H1 (cell line): ENCODE data around the gene CAPN9. TPM values are rescaled to one million over a fixed set of nuclear protein-coding genes. Genes with fewer than 3 reads are reported as not detected.

ENCODE experiments used
- CTCF ChIA-PET: fragments of 300-600 bp; sonication (Branson Sonifier 250); formaldehyde crosslinking; loops from one replicate; lab custom pipeline; 2021; ENCODE audit not compliant: partially characterized antibody; lab: Charles Lee
- POLR2A ChIA-PET: fragments of 300-600 bp; sonication (Branson Sonifier 250); formaldehyde crosslinking; loops from one replicate; lab custom pipeline; 2021; ENCODE audit warnings: inconsistent platforms; ENCODE audit not compliant: partially characterized antibody; lab: Charles Lee
- DNase-seq, 2 experiments: peaks; one replicate each; pipeline versions ENCODE4 v3.0.0 to v3.0.0-alpha.2; 2010 to 2022; ENCODE audit warnings: low spot score in 2 of 2, low read depth in 1 of 2, mixed read lengths in 1 of 2
- FAIRE-seq: peaks from 2 replicates; lab custom pipeline; 2011; peaks lifted over from hg19 to GRCh38; lab: Jason Lieb, UNC
- H2AFZ ChIP-seq: 2 replicates; pipeline ENCODE4 v1.8.1; 2012; ENCODE audit warnings: low read length, inconsistent platforms
- H2AK5ac ChIP-seq: 2 replicates; pipeline ENCODE4 v1.6.1; 2013; ENCODE audit warnings: low read depth, low read length
- H2BK120ac ChIP-seq: replicated peaks from 2 replicates; pipeline ENCODE3; 2013; ENCODE audit warnings: low read depth, low read length, inconsistent platforms
- H2BK12ac ChIP-seq: 2 replicates; pipeline ENCODE4 v1.6.1; 2013; ENCODE audit warnings: low read depth, low read length
- H2BK15ac ChIP-seq: 2 replicates; pipeline ENCODE4 v1.6.1; 2013; ENCODE audit warnings: low read length
- H2BK20ac ChIP-seq: 2 replicates; pipeline ENCODE4 v1.6.1; 2013; ENCODE audit warnings: low read length
- H2BK5ac ChIP-seq: 2 replicates; pipeline ENCODE4 v1.6.1; 2013; ENCODE audit warnings: low read depth, low read length
- H3K14ac ChIP-seq: 2 replicates; pipeline ENCODE4 v1.6.1; 2013; ENCODE audit warnings: inconsistent platforms; ENCODE audit not compliant: insufficient read length
- H3K18ac ChIP-seq: 2 replicates; pipeline ENCODE4 v1.6.1; 2013; ENCODE audit warnings: low read length; ENCODE audit errors: extremely low read depth
- H3K23ac ChIP-seq: 2 replicates; pipeline ENCODE4 v1.6.1; 2013; ENCODE audit warnings: inconsistent platforms; ENCODE audit not compliant: insufficient read length
- H3K23me2 ChIP-seq: 2 replicates; pipeline ENCODE4 v1.6.1; 2013; ENCODE audit warnings: low read depth, low read length
- H3K27ac ChIP-seq: 2 replicates; pipeline ENCODE4 v1.6.1; 2011; ENCODE audit warnings: low read depth, low read length, inconsistent platforms
- H3K27me3 ChIP-seq, 4 experiments: replicated peaks in 1 of 4; 1 replicate in 1 of 4; 2 replicates in 3 of 4; pipeline versions ENCODE4 v1.6.1 to v1.8.1; 2011 to 2013; ENCODE audit warnings: low read length in 3 of 4, mild to moderate bottlenecking in 3 of 4, inconsistent platforms in 2 of 4, mixed read lengths in 2 of 4, moderate library complexity in 1 of 4; ENCODE audit not compliant: control insufficient read depth in 3 of 4, insufficient read depth in 3 of 4; ENCODE audit errors: extremely low read depth in 1 of 4
- H3K36me3 ChIP-seq, 4 experiments: 2 replicates each; pipeline versions ENCODE4 v1.6.1 to v1.8.1; 2011 to 2013; ENCODE audit warnings: mild to moderate bottlenecking in 4 of 4, low read length in 3 of 4, moderate library complexity in 2 of 4, control low read depth in 1 of 4, inconsistent platforms in 1 of 4; ENCODE audit not compliant: insufficient read depth in 4 of 4, control insufficient read depth in 2 of 4
- H3K4ac ChIP-seq: replicated peaks from 2 replicates; pipeline ENCODE3; 2013; ENCODE audit warnings: low read length, low read depth, mixed read lengths, inconsistent platforms; ENCODE audit not compliant: insufficient read length
- H3K4me1 ChIP-seq, 4 experiments: replicated peaks in 1 of 4; 1 replicate in 1 of 4; 2 replicates in 3 of 4; pipeline versions ENCODE4 v1.6.1 to v1.8.1; 2011 to 2013; ENCODE audit warnings: low read length in 3 of 4, inconsistent platforms in 2 of 4, mixed read lengths in 1 of 4; ENCODE audit not compliant: insufficient read depth in 4 of 4, control insufficient read depth in 3 of 4
- H3K4me2 ChIP-seq, 2 experiments: 2 replicates each; pipeline versions ENCODE4 v1.6.1 to v1.8.1; 2011 to 2013; ENCODE audit warnings: low read depth in 2 of 2, low read length in 2 of 2, control low read depth in 1 of 2, inconsistent platforms in 1 of 2, mild to moderate bottlenecking in 1 of 2; ENCODE audit not compliant: insufficient read depth in 1 of 2
- H3K4me3 ChIP-seq, 4 experiments: fragments of 200-600, 300-600 bp in 1 of 4; sonication (generic), shearing (Covaris generic), sonication (Bioruptor Twin) in 1 of 4; 2 replicates each; pipeline versions ENCODE4 v1.5.1 to v1.8.1; 2011 to 2016; ENCODE audit warnings: low read length in 4 of 4, low read depth in 3 of 4, control low read depth in 2 of 4, inconsistent platforms in 2 of 4, mild to moderate bottlenecking in 2 of 4, mixed read lengths in 1 of 4, moderate library complexity in 1 of 4; ENCODE audit not compliant: insufficient read depth in 2 of 4; ENCODE audit errors: extremely low read depth in 1 of 4
- H3K56ac ChIP-seq: replicated peaks from 2 replicates; pipeline ENCODE3; 2013; ENCODE audit warnings: low read depth, mild to moderate bottlenecking, mixed read lengths, low read length, inconsistent platforms; ENCODE audit not compliant: insufficient read length
- H3K79me1 ChIP-seq: 2 replicates; pipeline ENCODE4 v1.6.1; 2013; ENCODE audit warnings: low read depth, low read length, control low read depth
- H3K79me2 ChIP-seq, 2 experiments: 2 replicates each; pipeline versions ENCODE4 v1.6.1 to v1.8.1; 2012 to 2013; ENCODE audit warnings: low read length in 2 of 2, mild to moderate bottlenecking in 2 of 2, inconsistent platforms in 1 of 2; ENCODE audit not compliant: insufficient read depth in 2 of 2, control insufficient read depth in 1 of 2
- H3K9ac ChIP-seq, 4 experiments: replicated peaks in 1 of 4; 1 replicate in 1 of 4; 2 replicates in 3 of 4; pipeline versions ENCODE4 v1.6.1 to v1.8.1; 2011 to 2013; ENCODE audit warnings: low read depth in 3 of 4, low read length in 3 of 4, control low read depth in 2 of 4, mild to moderate bottlenecking in 2 of 4, moderate library complexity in 2 of 4, inconsistent platforms in 1 of 4; ENCODE audit errors: extremely low read depth in 1 of 4
- H3K9me3 ChIP-seq, 2 experiments: 2 replicates each; pipeline versions ENCODE4 v1.6.1 to v1.8.1; 2012 to 2013; ENCODE audit warnings: mild to moderate bottlenecking in 2 of 2, moderate library complexity in 2 of 2, control low read depth in 1 of 2, inconsistent platforms in 1 of 2, low read depth in 1 of 2, low read length in 1 of 2, mixed read lengths in 1 of 2; ENCODE audit not compliant: insufficient read depth in 2 of 2
- H4K20me1 ChIP-seq, 2 experiments: replicated peaks in 1 of 2; 2 replicates each; pipeline versions ENCODE3 to v1.8.1; 2011 to 2013; ENCODE audit warnings: inconsistent platforms in 2 of 2, low read length in 2 of 2, mild to moderate bottlenecking in 1 of 2; ENCODE audit not compliant: insufficient read depth in 2 of 2, control insufficient read depth in 1 of 2
- H4K5ac ChIP-seq: 2 replicates; pipeline ENCODE4 v1.6.1; 2013; ENCODE audit warnings: low read length, low read depth, mixed read lengths, inconsistent platforms; ENCODE audit not compliant: insufficient read length
- H4K8ac ChIP-seq: 2 replicates; pipeline ENCODE4 v1.8.0; 2013; ENCODE audit warnings: mild to moderate bottlenecking, moderate library complexity, low read length, inconsistent platforms; ENCODE audit not compliant: insufficient read depth; ENCODE audit errors: extremely low read depth
- H4K91ac ChIP-seq: replicated peaks from 2 replicates; pipeline ENCODE3; 2013; ENCODE audit warnings: low read length, mixed read lengths, inconsistent platforms; ENCODE audit not compliant: insufficient read length
- BACH1 ChIP-seq: IDR thresholded peaks from 2 replicates; pipeline ENCODE4 v1.6.1; 2012; ENCODE audit warnings: low read length, improper control_type of control experiment
- HDAC2 ChIP-seq, 2 experiments: fragments of 300-600 bp in 1 of 2; sonication (generic) in 1 of 2; IDR thresholded peaks; 2 replicates each; pipeline ENCODE4 v1.6.1; 2011 to 2012; ENCODE audit warnings: low read depth in 2 of 2, low read length in 2 of 2, mild to moderate bottlenecking in 2 of 2, moderate library complexity in 2 of 2, borderline replicate concordance in 1 of 2, inconsistent platforms in 1 of 2
- NANOG ChIP-seq: IDR thresholded peaks from 2 replicates; pipeline ENCODE4 v1.6.1; 2011; ENCODE audit warnings: low read length, low read depth, mild to moderate bottlenecking, inconsistent platforms; ENCODE audit not compliant: insufficient read depth, poor library complexity, severe bottlenecking
- SIN3A ChIP-seq, 2 experiments: IDR thresholded peaks in 1 of 2; conservative IDR thresholded peaks in 1 of 2; 2 replicates each; pipeline ENCODE4 v1.6.1; 2011 to 2012; ENCODE audit warnings: low read length in 2 of 2, improper control_type of control experiment in 1 of 2, low read depth in 1 of 2, mild to moderate bottlenecking in 1 of 2
- WGBS, 2 experiments: shearing (Covaris generic) in 1 of 2; methylation state at CpG; one replicate each; pipeline versions ENCODE4 v1.1.6 to v1.1.7; 2013 to 2015; ENCODE audit warnings: low lambda C conversion rate in 2 of 2, mixed read lengths in 2 of 2, inconsistent platforms in 1 of 2, low coverage in 1 of 2, missing lambda C conversion rate in 1 of 2; ENCODE audit not compliant: insufficient replicate concordance in 2 of 2, insufficient coverage in 1 of 2, insufficient read length in 1 of 2; ENCODE audit errors: extremely low coverage in 1 of 2, missing lambda C conversion rate in 1 of 2; 5-methylcytosine and 5-hydroxymethylcytosine counted together
- polyA plus RNA-seq, 7 experiments: library from polyadenylated mRNA; depleted of rRNA in 3 of 7; stranded (reverse) in 5 of 7; unstranded in 2 of 7; fragments of >200 nt in 5 of 7; fragments of 200-250 nt in 2 of 7; gene quantifications; 1 replicate in 5 of 7; 2 replicates in 1 of 7; 4 replicates in 1 of 7; pipeline versions ENCODE4 v1.2.1 to v1.2.3, GENCODE V29; 2011 to 2013; ENCODE audit warnings: missing spikeins in 2 of 7, mixed read lengths in 2 of 7
- total RNA-seq: library from RNA; stranded (reverse); fragmentation: NEBNext Ultra II Directional; extraction: Animal tissue kit (Norgen Biotek cat#: 25700); gene quantifications from 2 replicates; pipeline ENCODE4 v1.2.1, GENCODE V29; 2021
- TF ChIP-seq, protein P1 (sequence below): IDR thresholded peaks from 2 replicates; pipeline ENCODE4 v1.6.1; 2012; ENCODE audit warnings: inconsistent platforms
- TF ChIP-seq, protein P2 (sequence below): IDR thresholded peaks from 2 replicates; pipeline ENCODE4 v1.6.1; 2012; ENCODE audit warnings: inconsistent platforms

CAPN9 gene
- total and polyA plus RNA-seq, 2 of the 8 experiments (the other 6 are each of a cell fraction or from before 2014, with no cell fraction given) = 0.22 to 0.76 TPM

- Histone ChIP-seq H3K27ac (no peak overlapping the region), H3K56ac (no peak overlapping the region), H3K14ac (no peak overlapping the region), H4K20me1 (no peaks in the 10 kb centered on the region), H3K18ac (no peak overlapping the region), H4K8ac (no peak overlapping the region), H3K23me2 (no peaks in the 10 kb centered on the region), H3K79me1 (no peaks in the 10 kb centered on the region), H3K27me3 (no peaks in the 10 kb centered on the region), H3K4ac (no peak overlapping the region), H3K23ac (no peak overlapping the region), H3K9me3 (0 out of 4 replicates have a peak, but pooled peaks cover 0 to 5% of the 10 kb centered on the region in 2 experiments), H2BK15ac (no peak overlapping the region), H3K4me3 (no peak overlapping the region), H2BK12ac (no peak overlapping the region), H3K9ac (no peak overlapping the region), H3K79me2 (no peaks in the 10 kb centered on the region), H3K4me1 (no peaks in the 10 kb centered on the region), H2AFZ (no peak overlapping the region), H2BK5ac (no peak overlapping the region), H2BK120ac (no peak overlapping the region), H2AK5ac (no peak overlapping the region), H3K36me3 (no peaks in the 10 kb centered on the region), H2BK20ac (no peak overlapping the region), H3K4me2 (no peak overlapping the region), H4K91ac (no peak overlapping the region), H4K5ac (no peak overlapping the region)
- no peak for DNase-seq
- ChIA-PET POLR2A (no interaction called here), CTCF (no interaction called here)
- no peak for TF ChIP-seq NANOG
- no peak for TF ChIP-seq BACH1
- no peak for TF ChIP-seq SIN3A (conservative IDR thresholded peaks at IDR 0.05 in 1 of 2, IDR thresholded peaks at IDR 0.05 in 1 of 2; ENCODE audit: low read depth in 1 of 2, low read length in 2 of 2)
- TF ChIP-seq, protein P1, sequence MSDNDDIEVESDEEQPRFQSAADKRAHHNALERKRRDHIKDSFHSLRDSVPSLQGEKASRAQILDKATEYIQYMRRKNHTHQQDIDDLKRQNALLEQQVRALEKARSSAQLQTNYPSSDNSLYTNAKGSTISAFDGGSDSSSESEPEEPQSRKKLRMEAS = no peak
- TF ChIP-seq HDAC2 (IDR thresholded peaks at IDR 0.05; ENCODE audit: borderline replicate concordance in 1 of 2, low read depth in 2 of 2, low read length in 2 of 2) = no peak
- TF ChIP-seq, protein P2, sequence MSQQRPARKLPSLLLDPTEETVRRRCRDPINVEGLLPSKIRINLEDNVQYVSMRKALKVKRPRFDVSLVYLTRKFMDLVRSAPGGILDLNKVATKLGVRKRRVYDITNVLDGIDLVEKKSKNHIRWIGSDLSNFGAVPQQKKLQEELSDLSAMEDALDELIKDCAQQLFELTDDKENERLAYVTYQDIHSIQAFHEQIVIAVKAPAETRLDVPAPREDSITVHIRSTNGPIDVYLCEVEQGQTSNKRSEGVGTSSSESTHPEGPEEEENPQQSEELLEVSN = no peak
- no peak for FAIRE-seq
- WGBS, 2 experiments = 87% methylated on average over 2 of the region's 2 CpGs; no CpG with 5 or more reads in 1 of the 2 experiments
Observed at GRCh38 chr1:230812568-230812967, 65.4 kb downstream of the CAPN9 start.
